Fibroblast of the aortic adventitia (primary cell): ENCODE results near the gene FEV. TPM values are rescaled to one million over a fixed set of nuclear protein-coding genes. Genes with fewer than 3 reads are reported as not detected.
A peak's percentile ranks its signal among the peaks of the same experiment; 100 is the strongest.
"Not testable (repeated sequence)": the region's sequence is repeated elsewhere in the genome, so short reads cannot be mapped to it uniquely, and the experiment has no call there.

Experiments used
- DNase-seq: peaks from one replicate; pipeline ENCODE4 v3.0.0-alpha.2; 2010; ENCODE audit warnings: low read depth
- H3K4me3 ChIP-seq: 2 replicates; pipeline ENCODE4 v1.5.1; 2011; ENCODE audit warnings: low read depth, mild to moderate bottlenecking, control low read depth, low read length, moderate library complexity
- CTCF ChIP-seq: IDR thresholded peaks from 2 replicates; pipeline ENCODE4 v1.5.1; 2011; ENCODE audit warnings: mild to moderate bottlenecking, low read length, control low read depth, inconsistent platforms; ENCODE audit not compliant: insufficient read depth
- small RNA-seq: library from RNA; depleted of rRNA; stranded (forward); fragments of <200 nt; gene quantifications from one replicate; pipeline ENCODE3, GENCODE V24; 2012
- total RNA-seq: library from RNA; depleted of rRNA; stranded (reverse); fragments of >200 nt; gene quantifications from 2 replicates; pipeline ENCODE4 v1.2.3, GENCODE V29; 2012; ENCODE audit warnings: low replicate concordance

The FEV gene
- total RNA-seq, 1 donor = not detected

- no peak overlapping the region for H3K4me3 ChIP-seq
- DNase-seq = no peak
- TF ChIP-seq CTCF = no peak
Observed at GRCh38 chr2:218956039-218956438, 28.9 kb downstream of the FEV start.

GRCh38 chr2:218954541-218955300, 30.3 kb downstream of the FEV start:
- no peak for DNase-seq
- no peak overlapping the region for H3K4me3 ChIP-seq
- TF ChIP-seq CTCF = no peak

- no peak overlapping the region for H3K4me3 ChIP-seq
- TF ChIP-seq CTCF = no peak
- DNase-seq = no peak
Observed at GRCh38 chr2:218953366-218953954, 31.5 kb downstream of the FEV start.

GRCh38 chr2:218952160-218952559, 32.8 kb downstream of the FEV start:
- TF ChIP-seq CTCF = no peak
- no peak for DNase-seq
- no peak overlapping the region for H3K4me3 ChIP-seq

GRCh38 chr2:218946621-218947020, 38.4 kb downstream of the FEV start:
- no peak overlapping the region for H3K4me3 ChIP-seq
- no peak for TF ChIP-seq CTCF

GRCh38 chr2:218944759-218945404, 40.1 kb downstream of the FEV start:
- TF ChIP-seq CTCF = no peak
- no peak overlapping the region for H3K4me3 ChIP-seq
- no peak for DNase-seq

More at GRCh38 chr2:218946621-218947020, 38.4 kb downstream of the FEV start:
- peak; percentile 8 for DNase-seq

GRCh38 chr2:218931751-218932150, 53.2 kb downstream of the FEV start:
- not testable (repeated sequence) for H3K4me3 ChIP-seq, DNase-seq

Small RNAs within 50 kb of the gene (small RNA-seq; reads per million reads assigned to genes)
- gene MIR375 = not detected

Other genes starting within 250 kb of the FEV start
- 10.5 and 42.8 TPM in 2 replicates for gene CYP27A1, start 203.0 kb downstream of the FEV start, total RNA-seq
- gene PRKAG3, start 153.4 kb downstream of the FEV start, total RNA-seq = 0.18 and 0.41 TPM in 2 replicates
- gene WNT6, start 125.4 kb downstream of the FEV start, total RNA-seq = not detected in 2 replicates
- gene WNT10A, start 104.3 kb downstream of the FEV start, total RNA-seq = not detected in 2 replicates
- gene CDK5R2, start 25.5 kb downstream of the FEV start, total RNA-seq = not detected in 2 replicates
- gene CRYBA2, start 8.2 kb upstream of the FEV start, total RNA-seq = not detected in 2 replicates
- gene CFAP65, start 56.3 kb upstream of the FEV start, total RNA-seq = not detected in 2 replicates
- gene IHH, start 75.7 kb upstream of the FEV start, total RNA-seq = 0.09 TPM in 1 of 2 replicates, not detected in the other
- 18.3 and 23.8 TPM in 2 replicates for gene NHEJ1, start 175.6 kb upstream of the FEV start, total RNA-seq
- 1.6 and 3.1 TPM in 2 replicates for gene SLC23A3, start 184.8 kb upstream of the FEV start, total RNA-seq
- gene CNPPD1, start 191.7 kb upstream of the FEV start, total RNA-seq = 25.7 and 41.9 TPM in 2 replicates
- 68.1 and 76.0 TPM in 2 replicates for gene RETREG2, start 193.1 kb upstream of the FEV start, total RNA-seq
- 27.2 and 39.2 TPM in 2 replicates for gene ZFAND2B, start 221.6 kb upstream of the FEV start, total RNA-seq
- 10.1 and 27.3 TPM in 2 replicates for gene ABCB6, start 233.8 kb upstream of the FEV start, total RNA-seq
- gene ATG9A, start 244.5 kb upstream of the FEV start, total RNA-seq = 45.1 and 56.9 TPM in 2 replicates
- gene ANKZF1, start 244.6 kb upstream of the FEV start, total RNA-seq = 23.7 and 64.5 TPM in 2 replicates